ENCODE measurements around the gene FBXO11.

DNA sequence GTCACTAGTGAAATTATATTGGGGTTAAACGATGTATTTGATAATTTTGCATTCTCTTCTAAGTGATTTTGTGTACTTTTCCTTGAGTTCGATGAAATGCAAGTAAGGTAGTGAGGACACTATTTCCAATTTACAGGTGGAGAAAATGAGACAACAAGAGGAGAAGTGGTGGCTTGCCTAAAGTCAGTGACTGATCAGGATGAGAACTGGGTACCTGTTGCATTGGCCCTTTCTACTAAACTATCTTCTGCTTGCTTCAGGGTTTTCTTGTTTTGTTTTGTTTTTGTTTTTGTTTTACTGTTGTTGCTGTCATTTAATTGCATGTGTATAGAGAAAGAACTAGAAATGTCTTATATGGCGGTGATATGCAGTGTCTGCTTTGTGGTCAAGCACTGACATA, 31.4 kb upstream of the FBXO11 start:
- TF ChIP-seq, protein P1, sequence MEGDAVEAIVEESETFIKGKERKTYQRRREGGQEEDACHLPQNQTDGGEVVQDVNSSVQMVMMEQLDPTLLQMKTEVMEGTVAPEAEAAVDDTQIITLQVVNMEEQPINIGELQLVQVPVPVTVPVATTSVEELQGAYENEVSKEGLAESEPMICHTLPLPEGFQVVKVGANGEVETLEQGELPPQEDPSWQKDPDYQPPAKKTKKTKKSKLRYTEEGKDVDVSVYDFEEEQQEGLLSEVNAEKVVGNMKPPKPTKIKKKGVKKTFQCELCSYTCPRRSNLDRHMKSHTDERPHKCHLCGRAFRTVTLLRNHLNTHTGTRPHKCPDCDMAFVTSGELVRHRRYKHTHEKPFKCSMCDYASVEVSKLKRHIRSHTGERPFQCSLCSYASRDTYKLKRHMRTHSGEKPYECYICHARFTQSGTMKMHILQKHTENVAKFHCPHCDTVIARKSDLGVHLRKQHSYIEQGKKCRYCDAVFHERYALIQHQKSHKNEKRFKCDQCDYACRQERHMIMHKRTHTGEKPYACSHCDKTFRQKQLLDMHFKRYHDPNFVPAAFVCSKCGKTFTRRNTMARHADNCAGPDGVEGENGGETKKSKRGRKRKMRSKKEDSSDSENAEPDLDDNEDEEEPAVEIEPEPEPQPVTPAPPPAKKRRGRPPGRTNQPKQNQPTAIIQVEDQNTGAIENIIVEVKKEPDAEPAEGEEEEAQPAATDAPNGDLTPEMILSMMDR (IDR thresholded peaks at IDR 0.05): no peak
- no peak for TF ChIP-seq POLR2A (IDR thresholded peaks at IDR 0.05)

Measured in adrenal gland (tissue), 5 donors.